ENCODE data around the gene MAB21L3.

The MAB21L3 gene

GRCh38 chr1:116163533-116163932 is 52.3 kb downstream of the MAB21L3 start:
- H3K9ac ChIP-seq (ENCODE audit: low read length): no peak overlapping the region
- H3K27ac ChIP-seq (ENCODE audit: low read depth, low read length): no peak overlapping the region
- no peaks in the 10 kb centered on the region for H4K20me1 ChIP-seq (ENCODE audit: low read depth, low read length)
- no peaks in the 10 kb centered on the region for H3K79me2 ChIP-seq (ENCODE audit: insufficient read depth, low read length)
- TF ChIP-seq CTCF (IDR thresholded peaks at IDR 0.05; ENCODE audit: insufficient read depth, low read length, poor library complexity, severe bottlenecking): no peak
- TF ChIP-seq EZH2phosphoT487 (conservative IDR thresholded peaks at IDR 0.05; ENCODE audit: low read length): no peak
- H3K9me2 ChIP-seq (replicated peaks; ENCODE audit: insufficient read depth, low read length): no peaks in the 10 kb centered on the region
- H3K4me2 ChIP-seq (ENCODE audit: low read depth, low read length, poor library complexity, severe bottlenecking): no peak overlapping the region
- no peaks in the 10 kb centered on the region for H3K36me3 ChIP-seq (ENCODE audit: low read length)
- no peaks in the 10 kb centered on the region for H3K27me3 ChIP-seq (ENCODE audit: low read length)
- no peak overlapping the region for H3K4me3 ChIP-seq (ENCODE audit: insufficient read depth, low read length, poor library complexity, severe bottlenecking)
- H3K9me3 ChIP-seq (ENCODE audit: insufficient read depth, low read length): no peaks in the 10 kb centered on the region
- no peak overlapping the region for H2AFZ ChIP-seq (ENCODE audit: low read depth, low read length, severe bottlenecking)
- no peaks in the 10 kb centered on the region for H3F3A ChIP-seq (ENCODE audit: insufficient read depth)

GRCh38 chr1:116164150-116164549 is 53.0 kb downstream of the MAB21L3 start:
- Histone ChIP-seq H2AFZ (ENCODE audit: low read depth, low read length, severe bottlenecking) (no peak overlapping the region), H3K9ac (ENCODE audit: low read length) (no peak overlapping the region), H3K9me2 (replicated peaks; ENCODE audit: insufficient read depth, low read length) (no peaks in the 10 kb centered on the region), H3K79me2 (ENCODE audit: insufficient read depth, low read length) (no peaks in the 10 kb centered on the region), H3F3A (ENCODE audit: insufficient read depth) (no peaks in the 10 kb centered on the region), H3K36me3 (ENCODE audit: low read length) (no peaks in the 10 kb centered on the region), H3K27me3 (ENCODE audit: low read length) (no peaks in the 10 kb centered on the region), H3K27ac (ENCODE audit: low read depth, low read length) (no peak overlapping the region), H4K20me1 (ENCODE audit: low read depth, low read length) (no peaks in the 10 kb centered on the region), H3K9me3 (ENCODE audit: insufficient read depth, low read length) (no peaks in the 10 kb centered on the region), H3K4me3 (ENCODE audit: insufficient read depth, low read length, poor library complexity, severe bottlenecking) (no peak overlapping the region), H3K4me2 (ENCODE audit: low read depth, low read length, poor library complexity, severe bottlenecking) (no peak overlapping the region)
- TF ChIP-seq CTCF (IDR thresholded peaks at IDR 0.05; ENCODE audit: insufficient read depth, low read length, poor library complexity, severe bottlenecking): no peak
- no peak for TF ChIP-seq EZH2phosphoT487 (conservative IDR thresholded peaks at IDR 0.05; ENCODE audit: low read length)

GRCh38 chr1:116164604-116165368 is 53.6 kb downstream of the MAB21L3 start:
- no peaks in the 10 kb centered on the region for H3K27me3 ChIP-seq (ENCODE audit: low read length)
- no peaks in the 10 kb centered on the region for H3K36me3 ChIP-seq (ENCODE audit: low read length)
- H2AFZ ChIP-seq (ENCODE audit: low read depth, low read length, severe bottlenecking): no peak overlapping the region
- H4K20me1 ChIP-seq (ENCODE audit: low read depth, low read length): no peaks in the 10 kb centered on the region
- no peak overlapping the region for H3K4me2 ChIP-seq (ENCODE audit: low read depth, low read length, poor library complexity, severe bottlenecking)
- no peak overlapping the region for H3K9ac ChIP-seq (ENCODE audit: low read length)
- H3F3A ChIP-seq (ENCODE audit: insufficient read depth): no peaks in the 10 kb centered on the region
- H3K9me2 ChIP-seq (replicated peaks; ENCODE audit: insufficient read depth, low read length): no peaks in the 10 kb centered on the region
- H3K79me2 ChIP-seq (ENCODE audit: insufficient read depth, low read length): no peaks in the 10 kb centered on the region
- TF ChIP-seq CTCF (IDR thresholded peaks at IDR 0.05; ENCODE audit: insufficient read depth, low read length, poor library complexity, severe bottlenecking): no peak
- no peak for TF ChIP-seq EZH2phosphoT487 (conservative IDR thresholded peaks at IDR 0.05; ENCODE audit: low read length)
- no peak overlapping the region for H3K27ac ChIP-seq (ENCODE audit: low read depth, low read length)
- no peaks in the 10 kb centered on the region for H3K9me3 ChIP-seq (ENCODE audit: insufficient read depth, low read length)
- H3K4me3 ChIP-seq (ENCODE audit: insufficient read depth, low read length, poor library complexity, severe bottlenecking): no peak overlapping the region

Data from SU-DHL-6 (cell line).